Naive B cell (primary cell): ENCODE data around the gene C16orf96. TPM values are rescaled to one million over a fixed set of nuclear protein-coding genes. Genes with fewer than 3 reads are reported as not detected.

ENCODE experiments used
- ATAC-seq, 2 donors: fragments of 150-1000 bp; cut with Tn5 transposase; 2 replicates each; pipeline ENCODE4 v1.10.0; 2021; ENCODE audit warnings: low read depth in 2 of 2, mild to moderate bottlenecking in 2 of 2, moderate library complexity in 2 of 2
- DNase-seq: peaks from one replicate; pipeline ENCODE4 v3.0.0; 2022
- H3K27ac Mint-ChIP-seq, 6 donors: one replicate each; pipeline ENCODE4 v1.8.0; 2020 to 2022; ENCODE audit warnings: mild to moderate bottlenecking in 6 of 6, mixed read lengths in 6 of 6, moderate library complexity in 5 of 6, inconsistent platforms in 2 of 6
- H3K27me3 Mint-ChIP-seq, 3 donors: one replicate each; pipeline ENCODE4 v1.8.0; 2021 to 2022; ENCODE audit warnings: mixed read lengths in 3 of 3, mild to moderate bottlenecking in 1 of 3
- H3K36me3 Mint-ChIP-seq, 2 donors: one replicate each; pipeline ENCODE4 v1.8.0; 2020 to 2022; ENCODE audit warnings: mixed read lengths in 2 of 2, inconsistent platforms in 1 of 2, mild to moderate bottlenecking in 1 of 2
- H3K4me1 Mint-ChIP-seq, 3 donors: one replicate each; pipeline ENCODE4 v1.8.0; 2020 to 2022; ENCODE audit warnings: mixed read lengths in 3 of 3, inconsistent platforms in 1 of 3, mild to moderate bottlenecking in 1 of 3, moderate library complexity in 1 of 3
- H3K4me3 Mint-ChIP-seq, 8 donors: one replicate each; pipeline ENCODE4 v1.8.0; 2020 to 2022; ENCODE audit warnings: mild to moderate bottlenecking in 8 of 8, mixed read lengths in 8 of 8, moderate library complexity in 8 of 8, inconsistent platforms in 2 of 8
- H3K9me3 Mint-ChIP-seq, 7 donors: one replicate each; pipeline ENCODE4 v1.8.0; 2020 to 2022; ENCODE audit warnings: mixed read lengths in 7 of 7, mild to moderate bottlenecking in 5 of 7, inconsistent platforms in 2 of 7, moderate library complexity in 1 of 7
- polyA plus RNA-seq, 6 donors: library from polyadenylated mRNA; unstranded; fragments of 300-500 nt; fragmentation: Illumina TruSeq; gene quantifications; one replicate each; pipeline ENCODE4 v1.2.3, GENCODE V29; 2021; ENCODE audit warnings: low read depth in 6 of 6

The C16orf96 gene
- polyA plus RNA-seq, 6 donors from 2014 or later: 0.09 to 0.11 TPM; not detected in 4

DNA sequence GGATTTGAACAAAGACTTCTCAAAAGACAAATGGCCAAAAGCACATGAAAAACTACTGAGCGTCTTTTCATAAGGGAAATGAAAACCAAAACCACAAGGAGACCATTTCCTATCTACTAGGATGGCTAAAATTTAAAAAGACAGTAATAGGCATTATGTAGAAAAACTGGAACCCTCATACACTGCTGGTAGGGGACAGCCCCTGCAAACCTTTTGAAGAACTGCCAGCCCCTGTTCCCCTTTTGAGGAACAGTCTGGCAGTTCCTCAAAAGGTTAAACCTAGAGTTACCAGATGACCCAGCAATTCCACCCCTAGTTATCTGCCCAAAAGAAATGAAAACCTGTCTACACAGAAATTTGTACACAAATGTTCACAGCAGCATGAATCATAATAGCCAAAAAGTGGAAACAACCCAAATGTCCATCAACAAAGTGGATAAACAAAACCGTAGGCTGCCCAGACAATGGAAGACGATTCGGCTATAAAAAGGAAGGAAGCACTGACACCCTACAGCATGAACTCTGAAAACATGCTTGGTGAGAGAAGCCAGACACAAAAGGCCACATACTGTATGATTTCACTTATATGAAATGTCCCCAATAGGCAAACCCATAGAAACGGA lies 40.4 kb upstream of the C16orf96 start:
- Mint-ChIP-seq H3K9me3 (no peaks in the 10 kb centered on the region), H3K27ac (peak overlapping the region; percentile 67 to 92 (median 86)), H3K4me3 (peak overlapping the region; percentile 24 to 82 (median 53)), H3K36me3 (peaks cover 0 to 5% of the 10 kb centered on the region in 2 donors), H3K27me3 (no peaks in the 10 kb centered on the region), H3K4me1 (peaks cover 26 to 34% (median 29%) of the 10 kb centered on the region in 3 donors)
- ATAC-seq: peak; percentile 83 to 84
- DNase-seq: peak; percentile 61

GRCh38 chr16:4517812-4518680 lies 38.1 kb upstream of the C16orf96 start:
- H3K27ac Mint-ChIP-seq: peak overlapping the region in 1 of 6 donors; percentile 15
- H3K27me3 Mint-ChIP-seq: no peaks in the 10 kb centered on the region
- ATAC-seq: no peak
- H3K4me1 Mint-ChIP-seq: peaks cover 22 to 29% (median 25%) of the 10 kb centered on the region in 3 donors
- no peaks in the 10 kb centered on the region for H3K36me3 Mint-ChIP-seq
- H3K9me3 Mint-ChIP-seq: no peaks in the 10 kb centered on the region
- DNase-seq: no peak
- H3K4me3 Mint-ChIP-seq: no peak overlapping the region

GRCh38 chr16:4519274-4520058 lies 36.7 kb upstream of the C16orf96 start:
- H3K4me1 Mint-ChIP-seq: peaks cover 21 to 26% (median 25%) of the 10 kb centered on the region in 3 donors
- H3K27ac Mint-ChIP-seq: peak overlapping the region in 1 of 6 donors; percentile 65
- no peaks in the 10 kb centered on the region for H3K9me3 Mint-ChIP-seq
- DNase-seq (no peak), ATAC-seq (no peak)
- H3K27me3 Mint-ChIP-seq: no peaks in the 10 kb centered on the region
- H3K4me3 Mint-ChIP-seq: no peak overlapping the region
- H3K36me3 Mint-ChIP-seq: no peaks in the 10 kb centered on the region

DNA sequence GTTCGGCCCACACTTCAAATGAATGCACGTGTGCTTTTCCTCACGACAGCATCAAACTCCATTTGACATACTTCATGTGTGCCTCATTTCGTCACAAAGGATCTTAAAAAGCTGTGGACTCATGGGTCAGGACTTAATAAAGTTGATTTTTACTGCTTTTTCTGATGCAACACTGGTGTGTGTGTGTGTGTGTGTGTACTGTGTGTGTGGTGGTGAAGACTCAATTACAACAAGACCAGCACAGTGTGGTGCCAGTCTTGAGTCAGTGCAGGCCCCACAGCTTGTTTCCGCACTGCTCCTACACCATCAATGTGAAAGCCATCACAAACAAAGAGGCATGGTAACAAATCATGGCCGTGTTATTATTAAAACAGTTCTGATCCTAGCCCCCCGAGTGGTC lies 35.2 kb upstream of the C16orf96 start:
- ATAC-seq: no peak
- no peak for DNase-seq
- Mint-ChIP-seq H3K4me3 (no peak overlapping the region), H3K36me3 (no peaks in the 10 kb centered on the region), H3K9me3 (no peaks in the 10 kb centered on the region), H3K27ac (no peak overlapping the region), H3K27me3 (no peaks in the 10 kb centered on the region), H3K4me1 (peaks cover 7 to 14% (median 11%) of the 10 kb centered on the region in 3 donors)

- Mint-ChIP-seq H3K27me3 (no peaks in the 10 kb centered on the region), H3K9me3 (no peaks in the 10 kb centered on the region), H3K27ac (no peak overlapping the region), H3K4me3 (no peak overlapping the region), H3K4me1 (peaks cover 7 to 15% (median 10%) of the 10 kb centered on the region in 3 donors), H3K36me3 (no peaks in the 10 kb centered on the region)
- DNase-seq: no peak
- ATAC-seq: no peak
These were observed 34.0 kb upstream of the C16orf96 start for GRCh38 chr16:4522051-4522581.

DNA sequence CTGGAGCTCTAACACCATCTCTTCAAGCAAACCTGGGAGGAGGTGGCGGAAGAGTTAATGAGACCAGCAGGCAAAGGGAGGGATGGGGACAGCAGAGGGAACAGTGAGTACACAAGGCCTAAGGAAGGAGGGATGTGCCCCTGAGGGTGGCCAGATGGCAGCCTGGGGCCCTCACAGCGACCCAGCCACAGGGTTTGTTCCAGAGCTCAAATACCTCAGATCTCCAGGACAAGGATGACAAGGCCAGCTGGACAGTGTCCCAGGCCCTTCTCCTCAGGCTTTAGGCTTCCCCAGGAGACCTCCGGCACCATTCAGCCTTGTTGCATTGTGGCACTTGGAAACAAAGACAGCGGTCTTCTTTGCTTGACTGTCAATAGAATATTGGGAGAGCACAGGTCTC lies 32.5 kb upstream of the C16orf96 start:
- DNase-seq (no peak), ATAC-seq (no peak)
- no peaks in the 10 kb centered on the region for H3K36me3 Mint-ChIP-seq
- H3K4me3 Mint-ChIP-seq: no peak overlapping the region
- peak overlapping the region in 1 of 6 donors; percentile 39 for H3K27ac Mint-ChIP-seq
- no peaks in the 10 kb centered on the region for H3K27me3 Mint-ChIP-seq
- peaks cover 0 to 2% (median 0%) of the 10 kb centered on the region in 7 donors for H3K9me3 Mint-ChIP-seq
- H3K4me1 Mint-ChIP-seq: peaks cover 11 to 15% (median 11%) of the 10 kb centered on the region in 3 donors

DNA sequence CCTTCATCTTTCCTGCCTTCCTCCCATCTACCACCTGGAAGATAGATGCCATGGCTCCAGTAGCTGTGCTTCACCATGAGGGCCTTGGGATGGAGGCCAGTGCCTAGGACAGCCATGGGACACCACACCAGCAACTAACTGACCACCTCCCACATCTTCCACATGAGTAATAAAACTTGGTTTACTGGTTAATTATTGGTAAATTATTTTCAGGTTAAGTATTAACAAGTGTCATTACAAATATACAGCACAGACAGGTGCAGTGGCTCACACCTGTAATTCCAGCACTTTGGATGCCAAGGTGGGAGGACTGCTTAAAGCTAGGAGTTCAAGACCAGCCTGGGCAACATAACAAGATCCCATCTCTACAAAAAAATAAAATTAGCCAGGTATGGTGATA lies 31.6 kb upstream of the C16orf96 start:
- DNase-seq (no peak), ATAC-seq (no peak)
- peak overlapping the region in 2 of 6 donors; percentile 24 to 34 for H3K27ac Mint-ChIP-seq
- peaks cover 19 to 23% (median 20%) of the 10 kb centered on the region in 3 donors for H3K4me1 Mint-ChIP-seq
- H3K4me3 Mint-ChIP-seq: no peak overlapping the region
- H3K9me3 Mint-ChIP-seq: peaks cover 0 to 2% (median 0%) of the 10 kb centered on the region in 7 donors
- H3K36me3 Mint-ChIP-seq: no peaks in the 10 kb centered on the region
- no peaks in the 10 kb centered on the region for H3K27me3 Mint-ChIP-seq

DNA sequence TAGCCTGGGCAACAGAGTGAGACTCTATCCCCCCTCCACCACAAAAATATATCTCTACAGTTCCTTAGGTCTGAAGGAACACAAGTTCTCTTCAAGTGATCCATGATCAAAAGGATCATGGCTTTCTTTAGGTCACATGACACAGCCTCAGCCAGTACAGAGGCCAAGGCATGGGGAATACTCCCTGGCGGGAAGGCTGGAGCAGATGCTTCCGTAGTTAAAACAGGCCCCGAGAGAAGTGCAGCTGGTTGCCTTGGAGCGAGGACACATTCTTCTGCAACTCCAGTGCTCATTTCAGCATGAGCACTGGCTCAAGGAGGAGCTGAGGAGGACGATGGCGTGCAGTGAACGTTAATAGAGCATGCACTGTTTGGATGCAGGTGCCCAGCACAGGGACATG lies 31.1 kb upstream of the C16orf96 start:
- Mint-ChIP-seq H3K9me3 (peaks cover 0 to 2% (median 0%) of the 10 kb centered on the region in 7 donors), H3K27ac (peak overlapping the region in 2 of 6 donors; percentile 24 to 34), H3K4me1 (peaks cover 23 to 26% (median 24%) of the 10 kb centered on the region in 3 donors), H3K27me3 (no peaks in the 10 kb centered on the region), H3K36me3 (no peaks in the 10 kb centered on the region), H3K4me3 (no peak overlapping the region)
- DNase-seq: no peak
- ATAC-seq: no peak

DNA sequence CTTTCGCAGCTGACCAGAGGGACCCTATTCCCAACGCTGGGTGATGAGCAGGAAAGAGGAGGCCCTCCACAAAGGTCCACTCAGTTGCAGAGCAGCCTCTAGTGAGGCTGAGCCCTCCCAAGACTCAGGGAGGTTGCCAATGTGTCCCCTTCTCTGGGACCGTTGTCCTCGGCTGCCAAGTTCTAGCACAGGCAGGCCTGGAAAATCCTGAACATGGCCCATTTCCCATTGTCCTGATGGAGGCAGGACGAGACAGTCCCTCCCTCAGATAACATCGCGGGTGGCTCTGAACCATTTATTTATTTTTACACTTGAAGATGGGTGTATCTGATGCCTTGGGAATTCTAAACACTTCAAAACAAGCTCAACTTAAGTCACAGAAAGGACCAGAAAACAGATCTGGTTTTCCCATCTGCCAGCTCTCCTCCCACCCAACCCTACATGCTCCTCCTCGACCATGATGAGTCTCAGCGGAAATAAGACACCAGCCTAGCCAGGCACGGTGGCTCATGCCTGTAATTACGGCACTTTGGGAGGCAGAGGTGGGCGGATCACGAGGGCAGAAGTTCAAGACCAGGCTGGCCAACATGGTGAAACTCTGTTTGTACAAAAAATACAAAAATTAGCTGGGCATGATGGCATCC lies 30.4 kb upstream of the C16orf96 start:
- DNase-seq (no peak), ATAC-seq (no peak)
- H3K9me3 Mint-ChIP-seq: peaks cover 0 to 2% (median 0%) of the 10 kb centered on the region in 7 donors
- H3K4me1 Mint-ChIP-seq: peaks cover 23 to 27% (median 26%) of the 10 kb centered on the region in 3 donors
- H3K4me3 Mint-ChIP-seq: peak overlapping the region in 1 of 8 donors; percentile 40
- H3K36me3 Mint-ChIP-seq: no peaks in the 10 kb centered on the region
- no peaks in the 10 kb centered on the region for H3K27me3 Mint-ChIP-seq
- H3K27ac Mint-ChIP-seq: peak overlapping the region in 3 of 6 donors; percentile 10 to 86 (median 76)

GRCh38 chr16:4529085-4530060 lies 26.8 kb upstream of the C16orf96 start:
- peaks cover 20 to 33% (median 24%) of the 10 kb centered on the region in 3 donors for H3K4me1 Mint-ChIP-seq
- no peak for DNase-seq
- peak overlapping the region; percentile 12 to 80 (median 55) for H3K4me3 Mint-ChIP-seq
- ATAC-seq: peak; percentile 54 to 56
- H3K36me3 Mint-ChIP-seq: no peaks in the 10 kb centered on the region
- H3K9me3 Mint-ChIP-seq: peaks cover 0 to 2% (median 0%) of the 10 kb centered on the region in 7 donors
- H3K27ac Mint-ChIP-seq: peak overlapping the region; percentile 61 to 94 (median 80)
- H3K27me3 Mint-ChIP-seq: no peaks in the 10 kb centered on the region

DNA sequence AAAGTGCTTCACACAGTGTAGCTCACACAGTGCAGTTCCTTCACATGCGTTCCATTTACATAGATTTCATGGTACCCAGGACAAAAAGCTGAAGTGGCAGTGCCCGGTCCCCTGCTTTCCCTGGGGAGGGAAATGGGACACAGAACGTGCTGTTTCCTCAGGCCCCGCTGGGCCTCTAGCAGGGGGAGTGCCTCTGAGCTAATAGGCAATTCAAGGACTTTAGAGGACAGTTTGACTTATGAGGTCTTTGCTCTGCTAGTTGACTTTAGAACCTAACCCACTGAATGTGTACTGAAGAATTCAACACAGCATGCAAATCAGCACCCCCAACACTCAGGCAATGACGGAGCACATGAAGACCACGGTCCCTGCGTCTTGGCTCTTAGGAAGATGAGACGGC lies 24.3 kb upstream of the C16orf96 start:
- ATAC-seq (no peak), DNase-seq (no peak)
- peaks cover 0 to 2% (median 0%) of the 10 kb centered on the region in 7 donors for H3K9me3 Mint-ChIP-seq
- no peaks in the 10 kb centered on the region for H3K36me3 Mint-ChIP-seq
- peaks cover 18 to 36% (median 30%) of the 10 kb centered on the region in 3 donors for H3K4me1 Mint-ChIP-seq
- H3K4me3 Mint-ChIP-seq: peak overlapping the region in 2 of 8 donors; percentile 45 to 58
- H3K27ac Mint-ChIP-seq: no peak overlapping the region
- no peaks in the 10 kb centered on the region for H3K27me3 Mint-ChIP-seq

GRCh38 chr16:4532238-4532637 lies 23.9 kb upstream of the C16orf96 start:
- Mint-ChIP-seq H3K4me1 (peaks cover 20 to 36% (median 30%) of the 10 kb centered on the region in 3 donors), H3K9me3 (peaks cover 0 to 2% (median 0%) of the 10 kb centered on the region in 7 donors), H3K4me3 (peak overlapping the region in 1 of 8 donors; percentile 45), H3K27me3 (no peaks in the 10 kb centered on the region), H3K36me3 (no peaks in the 10 kb centered on the region), H3K27ac (peak overlapping the region in 1 of 6 donors; percentile 65)
- DNase-seq (no peak), ATAC-seq (no peak)
